K562 treated with DMSO at 1 percent for 24 hours (cell line): ENCODE results near the gene MPPED1. TPM values are rescaled to one million over a fixed set of nuclear protein-coding genes. Genes with fewer than 3 reads are reported as not detected.

Experiments used
- total RNA-seq: library from RNA; unstranded; fragments of 300-600 nt; gene quantifications from 2 replicates; pipeline ENCODE4 v1.2.3, GENCODE V29; 2022; ENCODE audit warnings: low read depth; ENCODE audit not compliant: insufficient read depth

MPPED1 gene
- total RNA-seq: not detected in 2 replicates

GRCh38 chr22:43411869-43412807, at the start of gene MPPED1:
Gene MPPED1 (plus strand): TSS chr22:43412014. CDS start chr22:43424986, 12,972 bp downstream.

Other genes with a start within 250 kb of the MPPED1 start
- gene TTLL12, start 224.9 kb upstream of the MPPED1 start, total RNA-seq: 90.8 and 98.2 TPM in 2 replicates
- gene SCUBE1, start 68.6 kb upstream of the MPPED1 start, total RNA-seq: 0.02 TPM in 1 of 2 replicates, not detected in the other